Endometrial microvascular endothelial cells (primary cell): Measurements from ENCODE around the gene SLC44A5. TPM values are rescaled to one million over a fixed set of nuclear protein-coding genes. Genes with fewer than 3 reads are reported as not detected.
"Not testable (repeated sequence)": the region's sequence is repeated elsewhere in the genome, so short reads cannot be mapped to it uniquely, and the experiment has no call there.

Source experiments
- in situ Hi-C: cut with HindIII; loops from 2 replicates; pipeline ENCODE4 v1.10.0; 2017; ENCODE audit warnings: low sequenced_read_pairs, low pct_unique_long_range_greater_than_20kb; ENCODE audit errors: inconsistent ontology term
- total RNA-seq: library from RNA; depleted of rRNA; stranded (reverse); fragments of >200 nt; gene quantifications from one replicate; pipeline ENCODE4 v1.2.3, GENCODE V29; 2015; ENCODE audit errors: inconsistent ontology term

SLC44A5 gene
- total RNA-seq, 1 donor from 2014 or later: 1.4 TPM

DNA sequence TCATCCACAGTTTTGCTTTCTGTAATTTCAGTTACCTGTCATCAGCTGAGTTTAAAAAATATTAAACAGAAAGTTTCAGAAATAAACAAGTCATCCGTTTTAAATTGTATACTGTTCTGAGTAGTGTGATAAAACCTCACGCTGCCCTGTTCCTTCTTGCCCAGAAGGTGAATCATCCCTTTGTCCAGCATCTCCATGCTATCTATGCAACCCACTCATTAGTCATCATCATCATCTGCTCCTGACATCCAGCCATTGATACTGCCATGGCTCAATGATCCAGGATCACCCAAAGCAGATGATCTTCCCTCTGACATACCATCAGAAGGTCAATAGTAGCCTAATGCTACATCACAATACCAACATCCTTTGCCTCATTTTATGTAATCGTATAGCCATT, 198.3 kb downstream of the SLC44A5 start:
- in situ Hi-C loops: no loop called here

DNA sequence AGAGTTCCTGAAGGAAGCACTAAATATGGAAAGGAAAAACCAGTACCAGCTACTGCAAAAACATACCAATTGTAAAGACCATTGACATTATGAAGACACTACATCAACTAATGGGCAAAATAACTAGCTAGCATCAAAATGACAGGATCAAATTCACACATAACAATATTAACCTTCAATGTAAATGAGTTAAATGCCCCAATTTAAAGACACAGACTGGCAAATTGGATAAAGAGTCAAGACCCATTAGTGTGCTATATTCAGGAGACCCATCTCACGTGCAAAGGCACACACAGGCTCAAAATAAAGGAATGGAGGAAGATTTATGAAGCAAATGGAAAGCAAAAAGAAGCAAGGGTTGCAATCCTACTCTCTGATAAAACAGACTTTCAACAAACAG, 206.2 kb downstream of the SLC44A5 start:
- in situ Hi-C loops: not testable (repeated sequence)

DNA sequence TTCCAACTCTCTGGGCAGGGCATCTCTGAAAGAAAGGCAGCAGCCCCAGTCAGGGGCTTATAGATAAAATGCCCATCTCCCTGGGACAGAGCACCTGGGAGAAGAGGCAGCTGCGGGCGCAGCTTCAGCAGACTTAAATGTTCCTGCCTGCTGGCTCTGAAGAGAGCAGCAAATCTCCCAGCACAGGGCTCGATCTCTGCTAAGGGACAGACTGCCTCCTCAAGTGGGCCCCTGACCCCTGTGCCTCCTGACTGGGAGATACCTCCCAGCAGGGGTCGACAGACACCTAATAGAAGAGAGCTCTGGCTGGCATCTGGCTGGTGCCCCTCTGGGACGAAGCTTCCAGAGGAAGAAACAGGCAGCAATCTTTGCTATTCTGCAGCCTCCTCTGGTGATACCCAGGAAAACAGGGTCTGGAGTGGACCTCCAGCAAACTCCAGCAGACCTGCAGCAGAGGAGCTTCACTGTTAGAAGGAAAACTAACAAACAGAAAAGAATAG, 207.7 kb downstream of the SLC44A5 start:
- in situ Hi-C loops: not testable (repeated sequence)

DNA sequence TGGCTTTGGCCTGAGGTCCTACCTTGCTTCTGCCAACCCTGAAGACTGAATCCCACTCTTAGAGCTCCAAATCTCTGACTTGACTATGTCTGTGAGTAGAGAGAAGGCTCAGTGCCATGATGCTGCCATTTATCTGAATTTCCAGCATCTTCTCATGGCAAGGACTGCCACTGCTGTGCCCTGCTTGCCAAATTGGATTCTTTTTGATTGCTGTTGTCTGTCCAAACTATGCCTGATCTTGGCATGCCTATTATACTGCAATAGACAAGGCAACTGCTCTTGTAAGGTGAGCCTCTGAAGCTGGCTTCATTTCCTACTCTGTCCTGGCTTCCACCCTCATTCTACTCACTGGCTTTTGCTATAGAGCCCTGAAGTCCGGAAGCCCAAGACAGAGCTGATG, 210.2 kb downstream of the SLC44A5 start:
- in situ Hi-C loops: no loop called here

DNA sequence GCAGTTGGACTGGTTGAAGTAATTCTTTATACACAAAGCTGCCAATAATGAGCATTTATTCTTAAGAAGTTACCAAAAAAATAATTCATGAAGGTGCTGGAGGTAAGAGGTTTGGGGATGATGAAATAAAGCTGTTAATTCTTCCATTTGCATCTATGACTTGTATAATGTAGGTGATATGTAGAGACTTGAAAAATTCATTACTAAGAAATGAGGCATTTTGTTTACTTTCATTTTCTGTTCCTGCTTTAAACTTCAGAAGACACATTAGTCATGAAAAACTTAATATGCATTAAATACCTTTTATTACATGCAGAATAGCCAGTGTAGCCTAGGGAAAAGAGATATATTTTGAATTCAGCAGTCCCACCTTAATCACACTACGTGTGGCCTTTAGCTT, 214.2 kb downstream of the SLC44A5 start:
- in situ Hi-C loops: no loop called here

DNA sequence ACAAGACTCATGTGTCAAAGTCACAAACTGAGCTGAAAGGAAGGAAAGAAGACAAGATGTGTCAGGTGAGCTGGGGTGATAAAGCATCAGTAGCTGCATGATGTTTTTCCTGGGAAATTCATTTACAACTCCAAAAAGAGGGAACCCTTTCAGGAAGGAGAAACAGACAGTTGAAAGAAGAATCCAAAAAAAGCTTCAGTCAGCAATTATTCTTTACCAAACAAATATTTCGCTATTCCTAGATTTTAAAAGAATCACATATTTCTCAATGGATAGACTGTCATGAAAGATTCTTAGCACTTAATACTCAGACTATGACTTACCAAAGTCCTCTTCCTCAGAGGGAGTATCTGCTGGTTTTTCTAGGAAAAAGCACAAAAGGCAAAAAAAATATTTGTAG, 214.7 kb downstream of the SLC44A5 start:
- in situ Hi-C loops: no loop called here

DNA sequence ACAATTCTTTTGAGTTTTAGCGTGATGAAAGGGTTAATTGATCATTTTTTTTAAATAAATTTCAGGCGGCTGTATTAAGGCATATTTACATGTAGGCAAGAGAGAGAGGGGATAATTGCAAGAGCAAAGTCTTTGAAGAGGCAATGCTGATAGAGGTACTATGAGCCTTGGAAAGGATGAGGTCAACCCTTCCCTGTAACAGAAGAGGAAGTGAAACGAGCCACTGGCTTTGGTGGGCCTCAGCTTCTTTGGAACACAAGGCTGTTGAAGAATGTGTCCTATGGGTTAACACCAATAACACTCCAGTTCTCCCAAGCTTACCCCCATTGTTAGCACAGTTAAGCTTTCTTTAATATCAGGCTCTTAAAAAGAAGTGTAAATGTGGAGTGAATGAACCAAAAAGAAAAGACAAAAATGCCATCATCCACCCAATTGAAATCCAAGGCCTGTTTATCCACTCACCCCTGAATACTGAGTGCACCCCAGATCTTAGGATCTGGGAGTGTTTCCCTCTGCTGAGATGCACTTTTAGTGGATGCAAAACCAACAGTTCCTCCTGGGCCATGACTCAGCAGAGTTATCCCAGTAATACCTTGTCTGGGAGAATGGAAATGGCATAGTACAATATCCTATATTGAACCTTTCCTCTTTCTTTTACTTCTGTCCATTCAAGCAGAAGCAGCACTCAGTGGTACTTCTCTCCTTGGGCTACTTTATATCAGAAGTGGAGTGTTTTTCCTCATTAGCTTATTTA, 216.4 kb downstream of the SLC44A5 start:
- in situ Hi-C loops: no loop called here

DNA sequence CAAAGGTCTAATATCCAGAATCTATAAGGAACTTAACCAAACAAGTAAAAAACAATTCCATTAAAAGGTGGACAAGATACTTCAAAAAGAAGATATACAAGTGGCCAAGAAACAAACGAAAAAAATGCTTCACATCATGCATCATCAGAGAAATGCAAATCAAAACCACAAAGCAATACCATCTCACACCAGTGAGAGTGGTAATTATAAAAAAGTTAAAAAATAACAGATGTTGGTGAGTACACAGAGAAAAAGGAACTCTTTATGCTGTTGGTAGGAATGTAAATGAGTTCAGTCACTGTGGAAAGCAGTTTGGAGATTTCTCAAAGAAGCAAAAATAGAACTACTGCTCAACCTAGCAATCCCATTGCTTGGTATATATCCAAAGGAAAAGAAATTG, 218.6 kb downstream of the SLC44A5 start:
- in situ Hi-C loops: no loop called here

DNA sequence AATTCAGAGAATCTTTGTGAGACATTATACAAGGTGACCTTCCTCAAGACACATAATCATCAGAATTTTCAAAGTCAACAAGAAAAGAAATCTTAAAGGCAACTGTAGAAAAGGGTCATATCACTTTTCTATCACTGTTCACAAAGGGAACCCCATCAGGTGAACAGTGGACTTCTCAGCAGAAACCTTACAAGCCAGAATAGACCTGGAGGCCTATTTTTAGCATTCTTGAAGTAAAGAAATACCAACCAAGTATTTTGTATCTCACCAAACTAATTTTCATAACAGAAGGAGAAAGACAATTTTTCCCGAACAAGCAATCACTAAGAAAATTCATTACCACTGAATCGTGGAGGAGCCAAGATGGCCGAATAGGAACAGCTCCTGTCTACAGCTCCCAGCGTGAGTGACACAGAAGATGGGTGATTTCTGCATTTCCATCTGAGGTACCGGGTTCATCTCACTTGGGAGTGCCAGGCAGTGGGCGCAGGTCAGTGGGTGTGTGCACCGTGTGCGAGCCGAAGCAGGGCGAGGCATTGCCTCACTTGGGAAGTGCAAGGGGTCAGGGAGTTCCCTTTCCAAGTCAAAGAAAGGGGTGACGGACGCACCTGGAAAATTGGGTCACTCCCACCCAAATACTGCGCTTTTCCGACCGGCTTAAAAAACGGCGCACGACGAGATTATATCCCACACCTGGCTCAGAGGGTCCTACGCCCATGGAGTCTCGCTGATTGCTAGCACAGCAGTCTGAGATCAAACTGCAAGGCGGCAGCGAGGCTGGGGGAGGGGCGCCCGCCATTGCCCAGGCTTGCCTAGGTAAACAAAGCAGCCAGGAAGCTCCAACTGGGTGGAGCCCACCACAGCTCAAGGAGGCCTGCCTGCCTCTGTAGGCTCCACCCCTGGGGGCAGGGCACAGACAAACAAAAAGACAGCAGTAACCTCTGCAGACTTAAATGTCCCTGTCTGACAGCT, 235.2 kb downstream of the SLC44A5 start:
- in situ Hi-C loops: not testable (repeated sequence)

DNA sequence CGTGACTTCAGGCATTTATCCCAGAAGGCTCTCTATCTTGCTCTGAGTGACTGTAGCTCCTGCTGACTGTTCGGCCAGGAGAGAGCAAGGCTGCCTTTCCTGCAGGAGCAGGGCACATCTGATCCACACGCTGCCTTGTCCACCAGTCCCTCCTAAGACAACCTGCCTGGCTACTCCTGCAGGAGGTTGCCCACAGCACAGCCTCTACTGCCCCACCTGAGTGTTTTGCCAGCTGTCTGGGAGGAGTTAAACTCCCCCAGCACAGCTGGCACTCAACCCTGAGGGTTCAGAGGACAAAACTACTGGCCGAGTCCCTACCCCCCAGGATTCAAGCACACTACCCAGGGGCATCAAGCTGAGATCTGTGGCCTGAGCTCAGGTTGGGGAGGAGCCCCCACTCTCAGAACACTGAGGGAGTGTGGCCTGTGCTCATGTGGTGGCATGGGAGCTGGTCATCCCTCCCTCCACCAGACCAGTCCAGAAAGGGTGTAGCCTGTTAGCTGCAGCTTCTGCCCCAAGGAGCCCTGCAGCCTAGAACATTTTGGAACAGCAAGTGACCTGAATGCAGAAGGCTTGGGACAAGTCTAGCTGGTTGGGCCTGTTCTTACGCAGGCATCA, 237.3 kb downstream of the SLC44A5 start:
- in situ Hi-C loops: no loop called here

DNA sequence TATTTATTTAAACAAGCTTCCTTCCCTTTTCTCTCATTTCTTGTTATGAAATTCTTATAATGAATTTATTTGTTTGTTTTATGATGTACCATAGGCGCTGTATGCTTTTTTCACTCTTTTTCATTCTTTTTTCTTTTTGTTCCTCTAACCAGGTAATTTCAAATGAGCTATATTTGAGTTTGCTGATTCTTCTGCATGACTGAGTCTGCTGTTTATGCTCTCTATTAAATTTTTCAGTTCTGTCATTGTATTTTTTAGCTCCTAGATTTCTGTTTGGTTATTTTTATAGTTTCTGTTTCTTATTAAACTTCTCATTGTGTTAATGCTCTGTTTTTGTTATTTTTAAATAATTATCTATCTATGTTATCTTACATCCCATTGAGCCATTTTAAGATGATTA, 244.3 kb downstream of the SLC44A5 start:
- in situ Hi-C loops: no loop called here

DNA sequence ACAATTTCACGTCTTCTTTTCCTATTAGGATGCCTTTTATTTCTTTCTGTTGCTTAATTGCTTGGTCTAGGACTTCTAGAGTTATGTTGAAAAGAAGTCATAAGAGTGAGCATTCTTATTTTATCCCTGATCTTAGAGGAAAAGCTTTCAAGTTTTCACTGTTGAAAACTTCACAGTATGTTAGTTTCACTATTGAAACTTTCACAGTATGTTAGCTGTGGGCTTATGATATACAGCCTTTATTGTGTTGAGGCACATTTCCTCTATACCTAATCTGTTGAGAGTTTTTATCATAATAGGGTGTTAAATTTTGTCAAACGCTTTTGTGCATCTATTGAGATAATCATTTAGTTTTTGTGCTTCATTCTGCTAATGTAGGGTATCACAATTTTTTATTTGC, 249.7 kb downstream of the SLC44A5 start:
- in situ Hi-C loops: no loop called here

DNA sequence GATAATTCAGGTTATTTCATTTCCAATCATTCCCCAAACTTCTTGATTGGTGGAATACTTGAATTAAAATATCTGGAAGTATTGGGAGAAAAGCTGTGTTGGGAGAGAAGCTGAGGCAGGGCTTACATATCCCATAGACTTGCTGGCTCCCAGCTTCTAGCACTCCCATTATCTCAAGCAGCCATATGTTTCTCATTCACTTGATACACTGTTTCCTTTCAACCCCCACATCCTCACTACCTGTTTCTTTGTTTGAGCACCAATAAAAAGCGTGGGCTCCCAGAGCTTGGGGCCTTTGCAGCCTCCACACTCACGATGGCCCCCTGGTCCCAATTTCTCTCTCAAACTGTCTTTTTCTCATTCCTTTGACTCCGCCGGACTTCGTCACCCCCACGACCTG, 256.6 kb downstream of the SLC44A5 start:
- in situ Hi-C loops: not testable (repeated sequence)

DNA sequence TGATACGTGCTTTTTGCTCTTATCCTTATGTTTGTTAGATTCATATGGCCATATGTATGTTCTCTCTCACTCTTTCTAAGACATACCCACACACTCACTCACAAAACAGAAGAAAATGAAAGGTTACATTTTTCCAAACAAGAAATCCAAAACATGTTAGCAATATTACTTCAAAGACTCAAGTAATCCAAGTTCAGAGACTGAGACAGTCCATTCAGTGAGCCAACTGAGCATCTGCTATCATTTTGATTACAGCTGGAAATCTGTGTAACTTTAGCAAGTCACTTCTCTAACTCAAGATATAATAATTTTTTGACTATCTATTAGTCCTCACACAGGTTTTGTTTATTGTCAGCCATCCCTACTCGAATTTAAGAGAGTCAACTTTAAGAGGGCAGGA, 257.9 kb downstream of the SLC44A5 start:
- in situ Hi-C loops: no loop called here

DNA sequence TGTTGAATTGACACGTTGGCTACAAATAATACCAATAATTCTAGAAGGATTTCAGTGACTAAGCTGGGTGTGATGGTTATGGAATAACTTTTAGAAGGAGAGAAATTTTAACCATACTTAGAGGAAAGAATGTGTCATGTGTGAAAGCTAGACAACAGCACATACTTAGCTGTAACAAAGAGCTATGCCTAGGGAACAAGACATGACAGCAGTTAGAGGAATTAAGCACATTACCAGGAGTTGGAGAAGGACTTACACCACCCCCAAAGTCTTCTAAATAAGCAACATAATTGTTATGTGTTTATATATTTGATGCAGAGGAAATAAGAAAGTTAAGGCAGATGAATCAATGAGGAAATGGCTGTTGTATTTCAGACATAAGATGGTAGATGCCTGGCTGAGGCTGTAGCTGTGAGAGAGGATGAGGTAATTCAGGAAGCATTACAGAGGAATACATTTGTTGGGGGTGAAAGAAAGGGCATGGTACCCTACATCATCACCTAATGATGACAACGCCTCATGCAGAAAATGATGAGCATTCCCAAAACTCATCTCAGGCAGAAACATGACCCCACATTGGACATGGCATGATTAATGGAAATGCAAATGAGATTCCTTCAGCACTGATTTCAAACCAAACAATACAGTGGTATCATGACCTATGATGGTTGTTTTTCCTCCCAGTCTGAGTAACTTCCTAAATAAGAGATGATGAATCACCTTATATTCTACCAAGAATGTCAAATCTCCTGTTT, 265.2 kb downstream of the SLC44A5 start:
- in situ Hi-C loops: no loop called here

DNA sequence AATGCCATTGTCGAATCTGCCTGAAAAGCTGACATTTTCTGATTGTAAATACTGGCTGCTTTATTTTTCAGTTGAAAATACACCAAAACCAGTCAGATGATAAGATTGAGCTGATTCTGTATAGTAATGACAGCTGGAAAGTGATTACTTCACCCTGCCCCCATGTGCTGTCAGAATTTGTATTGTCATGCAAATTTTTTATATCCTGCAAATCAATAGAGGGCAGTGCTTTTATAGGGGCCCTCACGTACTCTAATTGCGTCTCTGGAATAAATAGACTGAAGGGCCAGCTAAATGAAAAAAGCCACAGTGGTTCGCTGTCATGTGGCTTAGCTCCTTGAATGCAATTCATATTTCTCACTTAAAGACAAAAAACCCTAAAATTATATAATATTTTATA, 268.1 kb downstream of the SLC44A5 start:
- in situ Hi-C loops: no loop called here

DNA sequence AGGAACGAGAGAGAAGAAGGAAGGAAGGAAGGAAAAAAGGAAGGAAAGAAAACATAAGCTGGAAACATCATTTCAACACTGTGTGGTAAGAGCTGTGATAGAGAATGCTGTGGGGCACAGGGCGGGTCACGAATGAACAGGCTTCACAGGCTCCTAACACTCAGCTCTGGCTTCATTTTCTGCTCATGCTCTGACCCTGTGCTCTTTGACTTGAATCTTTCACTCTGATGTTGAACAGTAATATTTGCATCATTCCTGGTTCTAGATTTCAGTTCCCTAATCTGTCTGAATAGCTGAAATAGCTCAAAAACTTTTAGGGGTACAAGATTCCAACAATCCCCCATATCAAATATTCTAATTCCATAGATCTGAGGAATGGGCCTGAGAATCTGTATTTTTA, 269.4 kb downstream of the SLC44A5 start:
- in situ Hi-C loops: no loop called here

DNA sequence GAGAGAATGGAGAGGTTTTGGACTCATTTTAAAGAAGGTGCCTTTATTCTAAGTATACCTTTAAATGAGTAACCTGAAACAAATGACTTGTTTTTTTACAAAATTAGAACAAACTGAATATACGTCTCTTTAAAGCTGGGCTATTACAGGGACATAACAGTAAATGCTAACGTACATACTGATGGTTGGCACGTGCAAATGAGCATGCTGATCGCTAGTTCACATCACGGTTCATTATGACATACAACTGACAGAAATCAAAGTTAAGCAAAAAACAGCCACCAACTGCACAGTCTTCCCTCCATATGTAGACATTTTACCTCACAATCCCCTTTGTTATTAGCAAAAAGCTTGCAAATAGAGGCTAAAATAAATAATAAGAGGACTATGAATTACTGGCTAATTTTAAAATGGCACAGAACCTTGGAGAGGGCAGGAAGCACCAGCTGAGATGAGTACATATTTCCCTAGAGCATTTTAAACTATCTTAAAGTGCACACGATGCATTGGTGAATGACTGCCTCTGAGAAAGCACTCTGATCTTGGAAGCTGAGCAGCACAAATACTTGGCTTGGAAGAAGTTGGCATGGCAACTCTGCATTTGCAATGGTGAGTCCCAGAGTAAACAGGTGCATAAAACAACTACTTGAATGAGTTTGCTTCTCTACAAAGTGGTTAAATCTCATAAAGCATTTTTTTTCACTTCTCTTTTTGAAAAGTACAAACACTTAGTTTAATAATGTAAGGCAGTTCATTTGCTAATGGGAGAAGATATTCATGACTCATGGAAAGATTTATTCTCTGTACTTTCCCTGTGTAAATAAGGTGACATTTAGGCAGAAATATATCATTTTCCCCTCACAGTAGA, 272.1 kb downstream of the SLC44A5 start:
- in situ Hi-C loops: no loop called here
